Mesenchymal stem cell (in vitro differentiated cells and primary cell): ENCODE data around the gene ASB13.

ENCODE experiments used
- DNase-seq: peaks from one replicate; pipeline ENCODE4 v3.0.0-alpha.2; 2013
- H2AFZ ChIP-seq: one replicate; pipeline ENCODE4 v1.6.1; 2013; ENCODE audit warnings: low read depth, mild to moderate bottlenecking, control low read depth, inconsistent platforms, low read length, moderate library complexity
- H2AK5ac ChIP-seq: 2 replicates; pipeline ENCODE4 v1.6.1; 2013; ENCODE audit warnings: low read length, moderate library complexity, mild to moderate bottlenecking, inconsistent platforms; ENCODE audit not compliant: severe bottlenecking
- H2BK120ac ChIP-seq: one replicate; pipeline ENCODE4 v1.6.1; 2013; ENCODE audit warnings: low read depth, mild to moderate bottlenecking, inconsistent platforms, low read length, moderate library complexity
- H2BK12ac ChIP-seq, 2 experiments: one replicate each; pipeline ENCODE4 v1.6.1; 2013; ENCODE audit warnings: inconsistent platforms in 2 of 2, low read length in 2 of 2, mild to moderate bottlenecking in 2 of 2, moderate library complexity in 2 of 2, control low read depth in 1 of 2
- H2BK15ac ChIP-seq: one replicate; pipeline ENCODE4 v1.6.1; 2013; ENCODE audit warnings: mild to moderate bottlenecking, low read depth, inconsistent platforms; ENCODE audit not compliant: poor library complexity, severe bottlenecking
- H2BK5ac ChIP-seq: 2 replicates; pipeline ENCODE4 v1.6.1; 2013; ENCODE audit warnings: low read depth, mild to moderate bottlenecking, low read length, control low read depth, inconsistent platforms; ENCODE audit not compliant: poor library complexity, severe bottlenecking
- H3K14ac ChIP-seq, 2 experiments: one replicate each; pipeline ENCODE4 v1.6.1; 2013; ENCODE audit warnings: inconsistent platforms in 2 of 2, low read length in 2 of 2, control low read depth in 1 of 2, mild to moderate bottlenecking in 1 of 2, moderate library complexity in 1 of 2
- H3K18ac ChIP-seq, 2 experiments: one replicate each; pipeline ENCODE4 v1.6.1; 2013; ENCODE audit warnings: inconsistent platforms in 2 of 2, low read length in 2 of 2, control low read depth in 1 of 2, low read depth in 1 of 2, mild to moderate bottlenecking in 1 of 2
- H3K23ac ChIP-seq, 2 experiments: one replicate each; pipeline ENCODE4 v1.6.1; 2013; ENCODE audit warnings: inconsistent platforms in 2 of 2, low read length in 2 of 2, mild to moderate bottlenecking in 2 of 2, moderate library complexity in 2 of 2, control low read depth in 1 of 2
- H3K27ac ChIP-seq: 2 replicates; pipeline ENCODE4 v1.5.1; 2013; ENCODE audit warnings: mild to moderate bottlenecking, moderate library complexity, low read length, control low read depth, inconsistent platforms; ENCODE audit not compliant: poor library complexity, severe bottlenecking
- H3K27me3 ChIP-seq, 2 experiments: 2 replicates each; pipeline versions ENCODE4 v1.6.1 to v1.7.0; 2013; ENCODE audit warnings: low read length in 2 of 2, mild to moderate bottlenecking in 2 of 2, moderate library complexity in 2 of 2, control low read depth in 1 of 2, inconsistent platforms in 1 of 2; ENCODE audit not compliant: control insufficient read depth in 1 of 2, insufficient read depth in 1 of 2
- H3K36me3 ChIP-seq, 2 experiments: 2 replicates each; pipeline versions ENCODE4 v1.6.1 to v1.7.0; 2013; ENCODE audit warnings: low read length in 2 of 2, control low read depth in 1 of 2, inconsistent platforms in 1 of 2, low read depth in 1 of 2, mild to moderate bottlenecking in 1 of 2; ENCODE audit not compliant: insufficient read depth in 2 of 2, control insufficient read depth in 1 of 2
- H3K4ac ChIP-seq, 2 experiments: one replicate each; pipeline ENCODE4 v1.6.1; 2013; ENCODE audit warnings: inconsistent platforms in 2 of 2, low read length in 2 of 2, mild to moderate bottlenecking in 2 of 2, moderate library complexity in 2 of 2, control low read depth in 1 of 2, low read depth in 1 of 2
- H3K4me1 ChIP-seq: 2 replicates; pipeline ENCODE4 v1.6.1; 2013; ENCODE audit warnings: low read depth, low read length, control low read depth; ENCODE audit not compliant: control insufficient read depth, insufficient read depth
- H3K4me2 ChIP-seq: 2 replicates; pipeline ENCODE4 v1.6.1; 2013; ENCODE audit warnings: low read length, mild to moderate bottlenecking, inconsistent platforms; ENCODE audit not compliant: poor library complexity, severe bottlenecking
- H3K4me3 ChIP-seq, 2 experiments: 2 replicates each; pipeline versions ENCODE4 v1.5.1 to v1.7.0; 2013; ENCODE audit warnings: low read length in 2 of 2, mild to moderate bottlenecking in 2 of 2, control low read depth in 1 of 2, low read depth in 1 of 2; ENCODE audit not compliant: insufficient read depth in 1 of 2
- H3K79me1 ChIP-seq: replicated peaks from 2 replicates; pipeline ENCODE4 v1.6.1; 2013; ENCODE audit warnings: mild to moderate bottlenecking, control low read depth, low read length, inconsistent platforms; ENCODE audit not compliant: poor library complexity, severe bottlenecking
- H3K9ac ChIP-seq: 2 replicates; pipeline ENCODE4 v1.7.0; 2013; ENCODE audit warnings: mild to moderate bottlenecking, low read length, moderate library complexity
- H3K9me3 ChIP-seq: 2 replicates; pipeline ENCODE4 v1.7.0; 2013; ENCODE audit warnings: mild to moderate bottlenecking, low read length; ENCODE audit not compliant: control insufficient read depth
- H4K8ac ChIP-seq: one replicate; pipeline ENCODE4 v1.6.1; 2013; ENCODE audit warnings: inconsistent platforms, mild to moderate bottlenecking, low read length, moderate library complexity
- H4K91ac ChIP-seq: one replicate; pipeline ENCODE4 v1.6.1; 2013; ENCODE audit warnings: mild to moderate bottlenecking, low read length, inconsistent platforms
- WGBS: methylation state at CpG from one replicate; pipeline ENCODE4 v1.1.7; 2013; ENCODE audit warnings: mixed read lengths; 5-methylcytosine and 5-hydroxymethylcytosine counted together

The ASB13 gene

GRCh38 chr10:5679606-5680005, 13.2 kb upstream of the ASB13 start:
- H4K91ac ChIP-seq, result no peak overlapping the region
- H3K4me1 ChIP-seq, result peaks cover 1% of the 10 kb centered on the region
- 82% methylated on average over 1 of the region's 2 CpGs for WGBS
- no peak overlapping the region for H3K4me2 ChIP-seq
- H3K23ac ChIP-seq, result no peak overlapping the region
- no peak overlapping the region for H2AFZ ChIP-seq
- no peaks in the 10 kb centered on the region for H3K79me1 ChIP-seq
- H3K9ac ChIP-seq, result peak overlapping the region; percentile 37
- H2BK120ac ChIP-seq, result no peak overlapping the region
- peaks cover 0 to 20% of the 10 kb centered on the region in 2 experiments for H3K27me3 ChIP-seq
- H3K4ac ChIP-seq, result no peak overlapping the region
- no peak overlapping the region for H3K27ac ChIP-seq
- no peak overlapping the region for H3K18ac ChIP-seq
- H3K9me3 ChIP-seq, result peaks cover 4% of the 10 kb centered on the region
- H3K4me3 ChIP-seq, result no peak overlapping the region
- peak; percentile 43 for DNase-seq
- no peak overlapping the region for H3K14ac ChIP-seq
- no peak overlapping the region for H2BK15ac ChIP-seq
- no peaks in the 10 kb centered on the region for H3K36me3 ChIP-seq
- no peak overlapping the region for H4K8ac ChIP-seq
- no peak overlapping the region for H2AK5ac ChIP-seq
- H2BK5ac ChIP-seq, result no peak overlapping the region
- no peak overlapping the region for H2BK12ac ChIP-seq

GRCh38 chr10:5679037-5679435, 12.6 kb upstream of the ASB13 start:
- Histone ChIP-seq H3K9me3 (peaks cover 7% of the 10 kb centered on the region), H4K8ac (no peak overlapping the region), H2BK15ac (no peak overlapping the region), H3K4me1 (peaks cover 1% of the 10 kb centered on the region), H3K4me3 (no peak overlapping the region), H3K18ac (no peak overlapping the region), H2AFZ (no peak overlapping the region), H3K36me3 (no peaks in the 10 kb centered on the region), H3K14ac (no peak overlapping the region), H2AK5ac (no peak overlapping the region), H3K4ac (no peak overlapping the region), H3K9ac (no peak overlapping the region), H4K91ac (no peak overlapping the region), H3K79me1 (no peaks in the 10 kb centered on the region), H2BK120ac (no peak overlapping the region), H3K27ac (no peak overlapping the region), H3K4me2 (no peak overlapping the region), H2BK12ac (no peak overlapping the region), H3K27me3 (peaks cover 0 to 20% of the 10 kb centered on the region in 2 experiments), H2BK5ac (no peak overlapping the region), H3K23ac (no peak overlapping the region)
- DNase-seq, result no peak
- 83% methylated on average over 1 of the region's 3 CpGs for WGBS

DNA sequence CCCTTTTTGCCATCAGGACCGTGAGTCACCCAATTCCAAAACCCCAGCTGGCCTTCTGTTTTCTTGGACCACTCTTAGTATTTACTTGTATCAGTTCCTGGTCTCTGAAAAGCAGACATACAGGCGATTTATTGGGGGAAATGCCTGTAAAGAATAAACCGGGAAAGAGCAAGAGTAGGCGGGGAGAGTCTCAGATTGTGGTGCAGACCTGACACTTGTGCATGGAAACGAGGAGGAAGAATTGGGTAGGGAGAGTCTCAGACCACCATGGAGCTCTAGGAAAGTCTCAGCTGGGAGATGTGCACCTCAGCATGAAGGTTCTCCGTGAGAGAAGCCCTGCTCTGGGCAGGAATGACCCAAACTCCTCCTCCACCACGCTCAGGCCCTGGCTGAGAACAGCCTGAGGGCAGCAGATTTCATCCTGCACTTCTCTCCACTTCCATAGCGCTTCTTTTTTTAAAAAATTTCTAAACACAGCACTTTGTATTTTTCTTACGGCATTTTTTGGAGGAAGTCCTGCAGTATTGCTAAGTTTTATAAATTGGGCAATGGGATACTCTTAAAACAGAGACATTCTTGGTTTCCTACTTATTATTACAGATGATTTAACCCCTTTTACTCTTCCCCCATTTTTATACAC, 12.1 kb upstream of the ASB13 start:
- H4K91ac ChIP-seq, result no peak overlapping the region
- no peak overlapping the region for H2BK15ac ChIP-seq
- peaks cover 1% of the 10 kb centered on the region for H3K4me1 ChIP-seq
- H3K27me3 ChIP-seq, result peaks cover 0 to 20% of the 10 kb centered on the region in 2 experiments
- no peak overlapping the region for H2AK5ac ChIP-seq
- no peak for DNase-seq
- H3K4ac ChIP-seq, result no peak overlapping the region
- H2BK12ac ChIP-seq, result no peak overlapping the region
- no peak overlapping the region for H3K4me2 ChIP-seq
- H3K79me1 ChIP-seq, result no peaks in the 10 kb centered on the region
- no peak overlapping the region for H3K18ac ChIP-seq
- H2BK120ac ChIP-seq, result peak overlapping the region; percentile 34
- H3K9ac ChIP-seq, result no peak overlapping the region
- no peaks in the 10 kb centered on the region for H3K36me3 ChIP-seq
- H2BK5ac ChIP-seq, result no peak overlapping the region
- no peak overlapping the region for H3K14ac ChIP-seq
- peaks cover 7% of the 10 kb centered on the region for H3K9me3 ChIP-seq
- WGBS, result 55% methylated on average over 7 of the region's 9 CpGs
- H3K27ac ChIP-seq, result no peak overlapping the region
- no peak overlapping the region for H3K4me3 ChIP-seq
- no peak overlapping the region for H3K23ac ChIP-seq
- H4K8ac ChIP-seq, result no peak overlapping the region
- no peak overlapping the region for H2AFZ ChIP-seq

DNA sequence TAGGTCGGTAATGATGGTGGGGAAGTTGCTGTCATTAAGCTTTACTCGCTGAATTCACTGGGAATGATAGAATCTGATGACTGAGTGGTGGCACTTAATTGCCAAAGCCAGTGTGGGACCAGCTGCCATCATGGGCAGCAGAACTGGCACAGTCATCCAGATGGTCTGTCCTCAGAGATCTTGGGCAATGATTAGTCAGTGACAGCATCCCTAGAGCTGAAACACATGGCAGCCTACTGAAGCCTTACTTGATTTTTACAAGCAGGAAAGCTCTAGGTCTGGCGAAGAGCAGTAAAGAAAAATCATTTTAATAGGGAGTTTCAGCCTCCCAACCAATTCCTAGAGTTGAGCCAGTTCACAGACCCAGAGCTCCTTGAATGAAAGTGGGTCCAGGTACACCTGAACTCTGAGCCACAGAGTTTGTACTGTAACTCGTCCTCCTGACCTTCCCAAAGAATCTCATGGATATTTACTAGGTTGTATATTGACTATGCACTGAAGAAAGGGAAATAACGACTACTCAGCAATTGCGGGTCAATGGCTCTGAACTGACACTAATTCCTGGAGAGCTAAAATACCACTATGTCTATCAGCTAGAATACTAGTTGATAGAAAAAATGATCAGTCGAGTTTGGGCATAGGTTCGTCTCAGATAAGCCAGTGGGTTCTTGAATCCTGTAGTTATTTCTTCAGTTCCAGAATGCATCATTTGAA, 4.4 kb upstream of the ASB13 start:
- no peak overlapping the region for H3K4ac ChIP-seq
- peaks cover 19% of the 10 kb centered on the region for H3K9me3 ChIP-seq
- 61% methylated on average over 5 of the region's 8 CpGs for WGBS
- H2BK5ac ChIP-seq, result no peak overlapping the region
- H3K18ac ChIP-seq, result no peak overlapping the region
- no peak overlapping the region for H3K14ac ChIP-seq
- no peak overlapping the region for H3K4me3 ChIP-seq
- H3K27ac ChIP-seq, result no peak overlapping the region
- no peak overlapping the region for H3K4me2 ChIP-seq
- no peak for DNase-seq
- H3K79me1 ChIP-seq, result no peaks in the 10 kb centered on the region
- peaks cover 0 to 4% of the 10 kb centered on the region in 2 experiments for H3K36me3 ChIP-seq
- no peak overlapping the region for H3K23ac ChIP-seq
- no peak overlapping the region for H2BK120ac ChIP-seq
- H2BK12ac ChIP-seq, result no peak overlapping the region
- H4K91ac ChIP-seq, result no peak overlapping the region
- no peak overlapping the region for H2BK15ac ChIP-seq
- no peak overlapping the region for H3K9ac ChIP-seq
- H2AK5ac ChIP-seq, result no peak overlapping the region
- H3K4me1 ChIP-seq, result peaks cover 8% of the 10 kb centered on the region
- H3K27me3 ChIP-seq, result peaks cover 0 to 5% of the 10 kb centered on the region in 2 experiments
- no peak overlapping the region for H2AFZ ChIP-seq
- no peak overlapping the region for H4K8ac ChIP-seq
